Spleen (tissue), 7 donors: Measurements from ENCODE around the gene ALDH1L1.

Experiments
- CTCF ChIP-seq, 11 experiments: fragments of 200-600 bp in 7 of 11; fragments of 450-650 bp in 4 of 11; sonication (generic) in 4 of 11; IDR thresholded peaks in 8 of 11; conservative IDR thresholded peaks in 3 of 11; 1 replicate in 7 of 11; 2 replicates in 4 of 11; pipeline versions ENCODE4 v1.4.0 to v1.8.0; 2016 to 2021; ENCODE audit warnings: antibody characterized with exemption in 11 of 11, inconsistent platforms in 4 of 11, mild to moderate bottlenecking in 1 of 11
- POLR2AphosphoS5 ChIP-seq, 3 donors: sonication (generic); formaldehyde crosslinking; IDR thresholded peaks; one replicate each; pipeline ENCODE4 v1.5.1; 2017; ENCODE audit warnings: antibody characterized with exemption in 3 of 3
- donor health status: DM: no; HTN: no; CAD: no; lungs with moderate emphysema.
- donor health status: DM: no; HTN: no; CAD: no.
- donor health status: DM: no; HTN: no; CAD: no.

- TF ChIP-seq CTCF (IDR thresholded peaks at IDR 0.05 in 8 of 11, conservative IDR thresholded peaks at IDR 0.05 in 3 of 11) = no peak
- no peak for TF ChIP-seq POLR2AphosphoS5 (IDR thresholded peaks at IDR 0.05)
Observed at GRCh38 chr3:126154391-126155279, 25.8 kb downstream of the ALDH1L1 start.
